Measurements from ENCODE around the gene RPL12.

GRCh38 chr9:127482662-127483061 is 31.5 kb upstream of the RPL12 start:
- TF ChIP-seq, protein P1, sequence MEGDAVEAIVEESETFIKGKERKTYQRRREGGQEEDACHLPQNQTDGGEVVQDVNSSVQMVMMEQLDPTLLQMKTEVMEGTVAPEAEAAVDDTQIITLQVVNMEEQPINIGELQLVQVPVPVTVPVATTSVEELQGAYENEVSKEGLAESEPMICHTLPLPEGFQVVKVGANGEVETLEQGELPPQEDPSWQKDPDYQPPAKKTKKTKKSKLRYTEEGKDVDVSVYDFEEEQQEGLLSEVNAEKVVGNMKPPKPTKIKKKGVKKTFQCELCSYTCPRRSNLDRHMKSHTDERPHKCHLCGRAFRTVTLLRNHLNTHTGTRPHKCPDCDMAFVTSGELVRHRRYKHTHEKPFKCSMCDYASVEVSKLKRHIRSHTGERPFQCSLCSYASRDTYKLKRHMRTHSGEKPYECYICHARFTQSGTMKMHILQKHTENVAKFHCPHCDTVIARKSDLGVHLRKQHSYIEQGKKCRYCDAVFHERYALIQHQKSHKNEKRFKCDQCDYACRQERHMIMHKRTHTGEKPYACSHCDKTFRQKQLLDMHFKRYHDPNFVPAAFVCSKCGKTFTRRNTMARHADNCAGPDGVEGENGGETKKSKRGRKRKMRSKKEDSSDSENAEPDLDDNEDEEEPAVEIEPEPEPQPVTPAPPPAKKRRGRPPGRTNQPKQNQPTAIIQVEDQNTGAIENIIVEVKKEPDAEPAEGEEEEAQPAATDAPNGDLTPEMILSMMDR (conservative IDR thresholded peaks at IDR 0.05; ENCODE audit: low read depth, low read length), result no peak
- TF ChIP-seq EZH2 (IDR thresholded peaks at IDR 0.05; ENCODE audit: borderline replicate concordance, low read depth, low read length, poor library complexity, severe bottlenecking), result no peak

Data from A673 (cell line).